K562 (cell line): ENCODE measurements around the gene SGPP2.

Experiments
- ATF6 ChIP-seq: sonication (generic); formaldehyde crosslinking; IDR thresholded peaks from 2 replicates; pipeline ENCODE4 v1.4.0; 2020; ENCODE audit warnings: mild to moderate bottlenecking, missing genetic modification reagents
- ELK1 ChIP-seq: sonication (generic); formaldehyde crosslinking; IDR thresholded peaks from 2 replicates; pipeline ENCODE4 v1.8.1; 2022; ENCODE audit warnings: missing genetic modification reagents
- RAD21 ChIP-seq, 2 experiments: fragments of 250-450 bp in 1 of 2; fragments of 450-650 bp in 1 of 2; sonication (Bioruptor Pico) in 1 of 2; formaldehyde crosslinking in 1 of 2; IDR thresholded peaks in 1 of 2; conservative IDR thresholded peaks in 1 of 2; 2 replicates each; pipeline versions ENCODE4 v1.4.0 to v1.8.0; 2020 to 2022; ENCODE audit warnings: mild to moderate bottlenecking in 2 of 2, moderate library complexity in 1 of 2
- SP1 ChIP-seq: sonication (generic); formaldehyde crosslinking; IDR thresholded peaks from 2 replicates; pipeline ENCODE4 v1.8.1; 2022; ENCODE audit warnings: mild to moderate bottlenecking, missing genetic modification reagents
- TF ChIP-seq, protein P1 (sequence below), 3 experiments: IDR thresholded peaks in 2 of 3; conservative IDR thresholded peaks in 1 of 3; 2 replicates each; pipeline ENCODE4 v1.5.1; 2011 to 2012; ENCODE audit warnings: low read length in 3 of 3, mild to moderate bottlenecking in 3 of 3, control low read depth in 2 of 3, improper control_type of control experiment in 1 of 3, inconsistent platforms in 1 of 3, low read depth in 1 of 3, mixed read lengths in 1 of 3, moderate library complexity in 1 of 3; ENCODE audit not compliant: insufficient read depth in 2 of 3
- TF ChIP-seq, protein P2 (sequence below), 2 experiments: fragments of 450-650 bp; IDR thresholded peaks; 2 replicates each; pipeline ENCODE4 v1.6.1; 2016

DNA sequence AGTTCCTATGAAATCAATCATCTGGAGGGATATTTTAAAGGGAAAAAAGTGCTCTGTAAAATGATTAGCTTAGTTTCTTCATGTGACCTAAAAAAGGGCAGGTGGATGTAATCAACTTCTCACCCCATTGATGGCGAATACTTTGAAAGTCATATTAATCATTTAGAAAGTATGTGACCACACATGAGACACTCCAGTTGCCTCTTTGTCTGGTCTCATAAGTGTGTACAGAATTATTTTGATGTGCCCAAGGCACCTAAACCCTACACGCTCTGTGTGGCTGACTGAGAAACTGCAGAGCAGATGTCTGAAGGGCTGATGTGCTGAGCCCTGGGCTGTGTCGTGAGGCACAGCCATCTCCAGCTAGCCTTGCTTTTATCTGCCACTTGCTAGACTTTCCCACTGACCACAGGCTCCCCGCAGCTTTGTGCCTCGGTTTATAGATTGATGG is 26.9 kb downstream of the SGPP2 start:
- TF ChIP-seq, protein P1, sequence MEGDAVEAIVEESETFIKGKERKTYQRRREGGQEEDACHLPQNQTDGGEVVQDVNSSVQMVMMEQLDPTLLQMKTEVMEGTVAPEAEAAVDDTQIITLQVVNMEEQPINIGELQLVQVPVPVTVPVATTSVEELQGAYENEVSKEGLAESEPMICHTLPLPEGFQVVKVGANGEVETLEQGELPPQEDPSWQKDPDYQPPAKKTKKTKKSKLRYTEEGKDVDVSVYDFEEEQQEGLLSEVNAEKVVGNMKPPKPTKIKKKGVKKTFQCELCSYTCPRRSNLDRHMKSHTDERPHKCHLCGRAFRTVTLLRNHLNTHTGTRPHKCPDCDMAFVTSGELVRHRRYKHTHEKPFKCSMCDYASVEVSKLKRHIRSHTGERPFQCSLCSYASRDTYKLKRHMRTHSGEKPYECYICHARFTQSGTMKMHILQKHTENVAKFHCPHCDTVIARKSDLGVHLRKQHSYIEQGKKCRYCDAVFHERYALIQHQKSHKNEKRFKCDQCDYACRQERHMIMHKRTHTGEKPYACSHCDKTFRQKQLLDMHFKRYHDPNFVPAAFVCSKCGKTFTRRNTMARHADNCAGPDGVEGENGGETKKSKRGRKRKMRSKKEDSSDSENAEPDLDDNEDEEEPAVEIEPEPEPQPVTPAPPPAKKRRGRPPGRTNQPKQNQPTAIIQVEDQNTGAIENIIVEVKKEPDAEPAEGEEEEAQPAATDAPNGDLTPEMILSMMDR (IDR thresholded peaks at IDR 0.05 in 2 of 3, conservative IDR thresholded peaks at IDR 0.05 in 1 of 3; ENCODE audit: insufficient read depth in 2 of 3, low read depth in 1 of 3, low read length in 3 of 3), result no peak
- TF ChIP-seq ELK1 (CRISPR knock-in tag) (no peak), SP1 (CRISPR knock-in tag) (no peak), RAD21 (CRISPR knock-in tag; conservative IDR thresholded peaks at IDR 0.05 in 1 of 2, IDR thresholded peaks at IDR 0.05 in 1 of 2) (no peak), ATF6 (CRISPR knock-in tag) (no peak)
- TF ChIP-seq, protein P2, sequence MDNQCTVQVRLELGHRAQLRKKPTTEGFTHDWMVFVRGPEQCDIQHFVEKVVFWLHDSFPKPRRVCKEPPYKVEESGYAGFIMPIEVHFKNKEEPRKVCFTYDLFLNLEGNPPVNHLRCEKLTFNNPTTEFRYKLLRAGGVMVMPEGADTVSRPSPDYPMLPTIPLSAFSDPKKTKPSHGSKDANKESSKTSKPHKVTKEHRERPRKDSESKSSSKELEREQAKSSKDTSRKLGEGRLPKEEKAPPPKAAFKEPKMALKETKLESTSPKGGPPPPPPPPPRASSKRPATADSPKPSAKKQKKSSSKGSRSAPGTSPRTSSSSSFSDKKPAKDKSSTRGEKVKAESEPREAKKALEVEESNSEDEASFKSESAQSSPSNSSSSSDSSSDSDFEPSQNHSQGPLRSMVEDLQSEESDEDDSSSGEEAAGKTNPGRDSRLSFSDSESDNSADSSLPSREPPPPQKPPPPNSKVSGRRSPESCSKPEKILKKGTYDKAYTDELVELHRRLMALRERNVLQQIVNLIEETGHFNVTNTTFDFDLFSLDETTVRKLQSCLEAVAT (IDR thresholded peaks at IDR 0.05), result no peak
